ENCODE measurements around the gene CD40LG.

Gene CD40LG

GRCh38 chrX:136647677-136648360, at the start of gene CD40LG:
Gene CD40LG (plus strand): TSS chrX:136648158. CDS start chrX:136648249, 91 bp downstream.
- DNase-seq = peak; percentile 11

- no peak for DNase-seq
Observed at GRCh38 chrX:136598631-136599030, 49.3 kb upstream of the CD40LG start.

- DNase-seq = no peak
Observed at GRCh38 chrX:136600059-136600458, 47.9 kb upstream of the CD40LG start.

GRCh38 chrX:136607236-136607635, 40.7 kb upstream of the CD40LG start:
- no peak for DNase-seq

- peak; percentile 76 for DNase-seq
Observed at GRCh38 chrX:136608295-136608933, 39.5 kb upstream of the CD40LG start.

- DNase-seq = no peak
Observed at GRCh38 chrX:136616987-136617685, 30.8 kb upstream of the CD40LG start.

- DNase-seq = no peak
Observed at GRCh38 chrX:136619899-136620505, 28.0 kb upstream of the CD40LG start.

- no peak for DNase-seq
Observed at GRCh38 chrX:136620780-136621179, 27.2 kb upstream of the CD40LG start.

GRCh38 chrX:136622568-136622967, 25.4 kb upstream of the CD40LG start:
- no peak for DNase-seq

GRCh38 chrX:136623396-136623795, 24.6 kb upstream of the CD40LG start:
- DNase-seq = no peak

GRCh38 chrX:136625246-136625645, 22.7 kb upstream of the CD40LG start:
- DNase-seq = no peak

- DNase-seq = no peak
Observed at GRCh38 chrX:136626237-136626636, 21.7 kb upstream of the CD40LG start.

GRCh38 chrX:136626891-136627290, 21.1 kb upstream of the CD40LG start:
- DNase-seq = no peak

GRCh38 chrX:136627409-136627808, 20.5 kb upstream of the CD40LG start:
- no peak for DNase-seq

GRCh38 chrX:136629084-136629750, 18.7 kb upstream of the CD40LG start:
- DNase-seq = no peak

GRCh38 chrX:136630881-136631280, 17.1 kb upstream of the CD40LG start:
- DNase-seq = no peak

GRCh38 chrX:136635235-136635634, 12.7 kb upstream of the CD40LG start:
- no peak for DNase-seq

GRCh38 chrX:136636121-136636520, 11.8 kb upstream of the CD40LG start:
- DNase-seq = no peak

GRCh38 chrX:136639506-136640176, 8.3 kb upstream of the CD40LG start:
- DNase-seq = peak; percentile 9

- DNase-seq = no peak
Observed at GRCh38 chrX:136643243-136643642, 4.7 kb upstream of the CD40LG start.

- DNase-seq = no peak
Observed at GRCh38 chrX:136646602-136647239, 1.2 kb upstream of the CD40LG start.

- no peak for DNase-seq
Observed at GRCh38 chrX:136650811-136651210, 2.9 kb downstream of the CD40LG start.
